PC-9 (cell line): Measurements from ENCODE around the gene FAH. TPM values are rescaled to one million over a fixed set of nuclear protein-coding genes. Genes with fewer than 3 reads are reported as not detected.

ENCODE experiments used
- BruUV-seq: library from RNA; stranded (reverse); fragments of 400-500 nt; replicated peaks from 2 replicates; lab custom pipeline; 2021; lab: Mats Ljungman, UMichigan
- CTCF ChIA-PET: fragments of 300-600 bp; sonication (Branson Sonifier 250); formaldehyde crosslinking; loops from one replicate; lab custom pipeline; 2022; ENCODE audit warnings: antibody characterized with exemption; lab: Charles Lee
- POLR2A ChIA-PET: fragments of 300-600 bp; sonication (Branson Sonifier 250); formaldehyde crosslinking; loops from one replicate; lab custom pipeline; 2022; ENCODE audit warnings: antibody characterized with exemption; ENCODE audit not compliant: unreplicated experiment; lab: Charles Lee
- DNase-seq, 2 experiments: peaks; one replicate each; pipeline versions ENCODE4 v3.0.0 to v3.0.0-alpha.2; 2015 to 2022; ENCODE audit warnings: mixed read lengths in 1 of 2
- H2AFZ ChIP-seq: fragments of 200-600 bp; sonication (generic); 2 replicates; pipeline ENCODE4 v1.8.1; 2017; ENCODE audit warnings: antibody characterized with exemption
- H3F3A ChIP-seq: fragments of 200-600 bp; sonication (generic); 2 replicates; pipeline ENCODE4 v1.8.1; 2017; ENCODE audit warnings: antibody characterized with exemption, mild to moderate bottlenecking, low read depth; ENCODE audit not compliant: insufficient read depth
- H3K27ac ChIP-seq: fragments of 200-600 bp; sonication (generic); 2 replicates; pipeline ENCODE4 v1.6.1; 2016; ENCODE audit warnings: mixed run types
- H3K27me3 ChIP-seq: fragments of 200-600 bp; sonication (generic); 2 replicates; pipeline ENCODE4 v1.6.1; 2016; ENCODE audit warnings: low read depth, mixed run types; ENCODE audit not compliant: insufficient read depth
- H3K36me3 ChIP-seq: fragments of 200-600 bp; sonication (generic); 2 replicates; pipeline ENCODE4 v1.6.1; 2016; ENCODE audit warnings: low read depth, mixed run types
- H3K4me1 ChIP-seq: fragments of 200-600 bp; sonication (generic); replicated peaks from 2 replicates; pipeline ENCODE4 v1.6.1; 2016; ENCODE audit warnings: mixed run types; ENCODE audit not compliant: insufficient read depth
- H3K4me2 ChIP-seq: fragments of 200-600 bp; sonication (generic); 2 replicates; pipeline ENCODE4 v1.6.1; 2017; ENCODE audit warnings: mixed run types
- H3K4me3 ChIP-seq: fragments of 200-600 bp; sonication (generic); 2 replicates; pipeline ENCODE4 v1.6.1; 2016; ENCODE audit warnings: mixed run types
- H3K79me2 ChIP-seq: fragments of 200-600 bp; sonication (generic); 2 replicates; pipeline ENCODE4 v1.6.1; 2017; ENCODE audit warnings: low read depth, mixed run types
- H3K9me2 ChIP-seq: fragments of 200-600 bp; sonication (generic); 2 replicates; pipeline ENCODE4 v1.8.1; 2017; ENCODE audit warnings: mild to moderate bottlenecking; ENCODE audit not compliant: insufficient read depth
- H3K9me3 ChIP-seq: fragments of 200-600 bp; sonication (generic); 2 replicates; pipeline ENCODE4 v1.8.1; 2016; ENCODE audit warnings: low read depth; ENCODE audit not compliant: insufficient read depth
- H4K20me1 ChIP-seq: fragments of 200-600 bp; sonication (generic); 2 replicates; pipeline ENCODE4 v1.8.1; 2017; ENCODE audit not compliant: insufficient read depth
- CTCF ChIP-seq: fragments of 200-600 bp; sonication (generic); conservative IDR thresholded peaks from 2 replicates; pipeline ENCODE4 v1.6.1; 2017; ENCODE audit warnings: mixed run types, antibody characterized with exemption, mild to moderate bottlenecking, moderate library complexity
- EZH2 ChIP-seq: fragments of 200-600 bp; sonication (generic); IDR thresholded peaks from 2 replicates; pipeline ENCODE4 v1.8.0; 2017; ENCODE audit warnings: antibody characterized with exemption, low read depth
- intact Hi-C: fragments of 100-400 bp; cut with micrococcal nuclease; formaldehyde crosslinking; loops from one replicate; pipeline ENCODE4 v1.10.0; 2022; ENCODE audit not compliant: unreplicated experiment
- total RNA-seq: library from RNA; stranded (reverse); gene quantifications from 2 replicates; pipeline ENCODE4 v1.2.3, GENCODE V29; 2021

The FAH gene
- total RNA-seq, 1 experiment from 2014 or later: 75.5 TPM

GRCh38 chr15:80168421-80168820 is 15.6 kb downstream of the FAH start:
- intact Hi-C loops: no loop called here
- H3K4me1 ChIP-seq: peaks cover 4% of the 10 kb centered on the region; the same call in 1 of the 2 replicates
- DNase-seq: no peak
- H3K9me2 ChIP-seq: no peaks in the 10 kb centered on the region
- H3K9me3 ChIP-seq: no peaks in the 10 kb centered on the region
- H3K27ac ChIP-seq: no peak overlapping the region
- H2AFZ ChIP-seq: no peak overlapping the region
- no TSS peak for BruUV-seq
- no peaks in the 10 kb centered on the region for H4K20me1 ChIP-seq
- H3F3A ChIP-seq: peaks cover 11% of the 10 kb centered on the region; the same call in 1 of the 2 replicates
- no peak overlapping the region for H3K4me3 ChIP-seq
- H3K27me3 ChIP-seq: no peaks in the 10 kb centered on the region
- no peaks in the 10 kb centered on the region for H3K79me2 ChIP-seq
- H3K4me2 ChIP-seq: no peak overlapping the region
- peaks cover 16% of the 10 kb centered on the region; the same call in 1 of the 2 replicates for H3K36me3 ChIP-seq
- ChIA-PET CTCF (interaction anchor here (0.5 kb wide), 1 partner anchor 828 kb away, joined by 8 read pairs; no protein-coding TSS in a partner anchor), POLR2A (interaction anchor here (0.7 kb wide), 1 partner anchor 107 kb away, joined by 4 read pairs; no protein-coding TSS in a partner anchor)
- no peak for TF ChIP-seq EZH2
- TF ChIP-seq CTCF: no peak

GRCh38 chr15:80169768-80170357 is 17.1 kb downstream of the FAH start:
- BruUV-seq: no TSS peak
- POLR2A ChIA-PET: no interaction called here
- Histone ChIP-seq H3F3A (peaks cover 11% of the 10 kb centered on the region; the same call in 1 of the 2 replicates), H3K27ac (no peak overlapping the region), H3K9me2 (no peaks in the 10 kb centered on the region), H3K79me2 (no peaks in the 10 kb centered on the region), H4K20me1 (no peaks in the 10 kb centered on the region), H2AFZ (no peak overlapping the region), H3K9me3 (no peaks in the 10 kb centered on the region), H3K4me2 (no peak overlapping the region), H3K4me3 (no peak overlapping the region), H3K27me3 (no peaks in the 10 kb centered on the region), H3K36me3 (0 out of 2 replicates have a peak, but pooled peaks cover 16% of the 10 kb centered on the region), H3K4me1 (peaks cover 4% of the 10 kb centered on the region; the same call in 1 of the 2 replicates)
- CTCF ChIA-PET: no interaction called here
- intact Hi-C loops: loop anchor here (5.0 to 10.0 kb wide), 3 partner anchors 108 to 575 kb away; no protein-coding TSS in a partner anchor
- no peak for DNase-seq
- TF ChIP-seq EZH2 (no peak), CTCF (no peak)

- no peak for TF ChIP-seq CTCF
- no peak for TF ChIP-seq EZH2
- Histone ChIP-seq H2AFZ (no peak overlapping the region), H3K4me1 (peaks cover 4% of the 10 kb centered on the region; the same call in 1 of the 2 replicates), H3K4me3 (no peak overlapping the region), H3K36me3 (0 out of 2 replicates have a peak, but pooled peaks cover 16% of the 10 kb centered on the region), H3K4me2 (no peak overlapping the region), H3K27ac (no peak overlapping the region), H3F3A (peaks cover 11% of the 10 kb centered on the region; the same call in 1 of the 2 replicates), H3K27me3 (no peaks in the 10 kb centered on the region), H3K9me2 (no peaks in the 10 kb centered on the region), H3K79me2 (no peaks in the 10 kb centered on the region), H3K9me3 (no peaks in the 10 kb centered on the region), H4K20me1 (no peaks in the 10 kb centered on the region)
- no peak for DNase-seq
- no TSS peak for BruUV-seq
- CTCF ChIA-PET: no interaction called here
- POLR2A ChIA-PET: no interaction called here
- intact Hi-C loops: loop anchor here (5.0 to 10.0 kb wide), 3 partner anchors 108 to 576 kb away; no protein-coding TSS in a partner anchor
Measured at GRCh38 chr15:80170596-80170995, 17.8 kb downstream of the FAH start.
